ENCODE results near the gene PAPPA2. TPM values are rescaled to one million over a fixed set of nuclear protein-coding genes. Genes with fewer than 3 reads are reported as not detected.
"Not testable (repeated sequence)": the region's sequence is repeated elsewhere in the genome, so short reads cannot be mapped to it uniquely, and the experiment has no call there.

The PAPPA2 gene
- total RNA-seq, 1 experiment from 2014 or later, result not detected

DNA sequence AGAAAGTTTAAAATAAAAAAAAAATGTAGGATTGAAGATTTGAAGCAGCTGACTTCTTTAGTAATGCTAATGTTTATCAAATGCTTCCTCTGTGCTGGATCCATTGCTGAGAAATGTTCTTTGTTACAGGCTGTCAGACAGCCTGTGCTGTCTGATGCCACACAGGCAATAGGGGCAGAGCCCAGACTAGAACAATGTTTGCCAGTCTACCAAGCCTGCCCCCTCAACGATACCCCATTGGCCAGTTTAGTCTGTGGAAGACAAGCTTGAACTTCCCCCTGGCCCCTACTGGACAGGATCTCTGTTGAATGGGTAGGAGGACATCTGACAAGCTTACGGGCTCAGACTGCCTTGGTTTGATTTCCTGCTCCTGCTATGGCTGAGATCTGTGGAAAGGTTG lies 79.4 kb downstream of the PAPPA2 start:
- no peak for DNase-seq (ENCODE audit: low spot score)
- in situ Hi-C loops (cut with HindIII; ENCODE audit: low sequenced_read_pairs), result no loop called here

- in situ Hi-C loops (cut with HindIII; ENCODE audit: low sequenced_read_pairs), result no loop called here
These were observed 80.6 kb downstream of the PAPPA2 start for GRCh38 chr1:176543360-176544129.

DNA sequence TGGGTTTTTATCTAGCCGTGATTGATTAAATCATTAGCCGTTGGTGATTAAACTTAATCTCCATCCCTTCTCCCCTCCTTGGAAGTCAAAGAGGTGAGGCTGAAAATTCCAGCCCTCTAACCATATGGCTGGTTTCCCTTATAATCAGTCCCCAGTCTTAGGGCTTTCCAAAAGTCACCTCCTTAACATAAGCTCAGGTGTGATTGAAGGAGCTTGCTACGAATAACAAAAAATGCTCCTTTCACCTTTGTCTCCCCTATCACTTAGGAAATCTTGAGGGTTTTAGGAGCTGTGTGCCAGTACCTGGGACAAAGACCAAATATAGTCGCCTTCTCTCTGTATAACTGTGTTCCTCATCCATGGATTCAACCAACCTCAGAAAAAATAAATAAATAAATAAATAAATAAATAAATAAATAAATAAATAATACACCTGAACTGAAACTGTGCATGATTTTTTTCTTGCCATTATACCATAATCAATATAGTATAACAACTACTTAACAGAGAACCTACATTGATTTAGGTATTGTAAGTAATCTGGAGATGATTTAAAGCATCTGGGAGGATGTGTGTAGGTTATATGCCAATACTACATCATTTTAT lies 82.2 kb downstream of the PAPPA2 start:
- no peak for DNase-seq (ENCODE audit: low spot score)
- in situ Hi-C loops (cut with HindIII; ENCODE audit: low sequenced_read_pairs), result no loop called here

More at GRCh38 chr1:176543360-176544129, 80.6 kb downstream of the PAPPA2 start:
- DNase-seq (ENCODE audit: low spot score), result no peak

DNA sequence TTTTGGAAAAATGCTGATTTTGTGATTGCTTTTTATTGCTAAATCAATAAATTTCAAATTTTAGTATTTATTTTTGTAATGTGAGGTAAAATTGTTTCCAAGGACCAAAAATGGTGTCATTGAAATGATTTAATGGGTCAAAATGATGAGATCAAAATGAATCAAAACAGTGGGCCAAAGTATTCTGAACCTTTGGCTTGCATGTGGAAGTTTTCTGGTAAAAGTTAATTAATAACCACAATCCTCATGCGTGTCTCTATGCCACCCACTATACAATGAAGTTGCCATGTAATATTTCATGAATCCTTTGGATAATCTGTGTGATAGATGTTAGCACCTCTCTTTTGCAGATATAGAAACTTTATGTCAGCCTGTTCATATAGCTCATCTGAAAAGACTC lies 83.8 kb downstream of the PAPPA2 start:
- DNase-seq (ENCODE audit: low spot score), result no peak
- in situ Hi-C loops (cut with HindIII; ENCODE audit: low sequenced_read_pairs), result no loop called here

GRCh38 chr1:176551146-176551545 lies 88.2 kb downstream of the PAPPA2 start:
- in situ Hi-C loops (cut with HindIII; ENCODE audit: low sequenced_read_pairs), result no loop called here
- DNase-seq (ENCODE audit: low spot score), result no peak

GRCh38 chr1:176552217-176552991 lies 89.4 kb downstream of the PAPPA2 start:
- in situ Hi-C loops (cut with HindIII; ENCODE audit: low sequenced_read_pairs), result no loop called here
- no peak for DNase-seq (ENCODE audit: low spot score)

GRCh38 chr1:176552999-176553398 lies 90.0 kb downstream of the PAPPA2 start:
- DNase-seq (ENCODE audit: low spot score), result no peak
- in situ Hi-C loops (cut with HindIII; ENCODE audit: low sequenced_read_pairs), result no loop called here

GRCh38 chr1:176556288-176556687 lies 93.3 kb downstream of the PAPPA2 start:
- in situ Hi-C loops (cut with HindIII; ENCODE audit: low sequenced_read_pairs), result no loop called here
- no peak for DNase-seq (ENCODE audit: low spot score)

DNA sequence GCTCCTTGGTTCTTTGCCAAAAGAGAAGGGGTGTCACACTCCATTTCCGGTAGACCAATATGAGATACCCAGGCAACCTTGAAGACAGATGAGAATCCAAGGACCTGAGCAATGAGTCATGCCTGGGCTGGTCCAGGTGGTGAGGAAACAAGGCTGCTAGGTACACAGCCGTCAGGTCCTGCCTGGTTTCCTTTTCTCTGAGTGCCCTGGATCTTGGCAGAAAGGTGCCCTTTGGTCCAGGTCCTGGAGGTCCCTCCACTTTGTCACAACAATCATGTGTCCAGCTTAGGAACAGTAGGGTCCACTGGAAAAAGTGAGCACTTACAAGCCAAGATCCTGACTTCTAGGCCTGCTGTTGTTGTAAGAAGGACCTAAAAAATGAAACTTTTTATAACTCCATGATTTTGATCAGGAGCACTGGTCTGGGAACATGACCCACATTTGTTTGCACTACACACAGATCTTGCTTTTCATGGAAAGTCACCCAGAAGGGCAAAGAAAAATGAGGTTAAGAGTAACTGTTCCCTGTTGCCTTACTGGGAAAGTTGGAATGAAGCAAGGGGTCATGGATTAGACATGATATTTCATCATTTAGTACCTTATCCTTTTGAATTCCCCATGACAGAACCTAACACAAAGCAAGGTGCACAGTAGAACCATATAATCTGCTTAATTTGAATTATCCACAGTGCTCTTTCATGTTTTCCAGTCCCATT lies 94.7 kb downstream of the PAPPA2 start:
- in situ Hi-C loops (cut with HindIII; ENCODE audit: low sequenced_read_pairs), result no loop called here
- DNase-seq (ENCODE audit: low spot score), result no peak

GRCh38 chr1:176558561-176558960 lies 95.6 kb downstream of the PAPPA2 start:
- in situ Hi-C loops (cut with HindIII; ENCODE audit: low sequenced_read_pairs), result no loop called here
- DNase-seq (ENCODE audit: low spot score), result no peak

DNA sequence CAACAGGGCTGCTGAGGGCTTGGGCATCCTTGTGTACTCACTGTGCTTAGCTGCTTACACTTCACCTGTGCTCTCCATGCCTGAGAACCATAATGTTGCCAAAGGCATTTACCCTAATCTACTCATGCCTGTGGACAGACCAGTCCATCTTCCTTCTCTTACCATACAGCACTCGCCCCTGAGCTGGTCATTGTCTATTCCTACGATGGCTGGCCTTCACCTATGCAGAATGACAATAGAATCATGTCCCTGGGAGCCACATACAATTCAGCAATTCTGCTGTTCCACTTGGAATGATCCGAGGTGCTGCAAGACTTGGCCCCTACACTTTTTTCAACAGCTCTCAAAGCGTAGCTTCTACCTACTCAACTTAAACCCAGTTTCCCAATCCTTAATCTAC lies 96.5 kb downstream of the PAPPA2 start:
- in situ Hi-C loops (cut with HindIII; ENCODE audit: low sequenced_read_pairs), result no loop called here
- DNase-seq (ENCODE audit: low spot score), result no peak

DNA sequence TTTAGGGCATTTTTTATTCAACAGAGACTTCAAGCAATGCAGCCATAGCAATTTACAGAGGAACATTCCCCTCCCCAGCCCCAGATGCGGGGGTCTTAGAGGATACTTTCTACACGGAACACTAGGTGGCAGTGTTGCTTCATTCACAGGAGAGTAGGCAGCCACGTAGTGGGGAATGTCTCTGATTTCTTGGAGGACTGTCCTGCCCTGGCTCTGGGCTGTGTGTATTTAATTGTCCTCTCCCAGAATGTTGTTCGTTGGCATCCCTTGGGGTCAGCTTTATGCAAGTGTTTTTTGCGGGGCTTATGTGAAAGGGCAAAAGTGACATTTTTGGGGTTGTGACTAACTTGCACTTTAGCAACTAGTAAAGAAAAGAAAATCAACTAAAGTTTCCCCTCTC lies 96.9 kb downstream of the PAPPA2 start:
- DNase-seq (ENCODE audit: low spot score), result peak; percentile 77
- in situ Hi-C loops (cut with HindIII; ENCODE audit: low sequenced_read_pairs), result no loop called here

DNA sequence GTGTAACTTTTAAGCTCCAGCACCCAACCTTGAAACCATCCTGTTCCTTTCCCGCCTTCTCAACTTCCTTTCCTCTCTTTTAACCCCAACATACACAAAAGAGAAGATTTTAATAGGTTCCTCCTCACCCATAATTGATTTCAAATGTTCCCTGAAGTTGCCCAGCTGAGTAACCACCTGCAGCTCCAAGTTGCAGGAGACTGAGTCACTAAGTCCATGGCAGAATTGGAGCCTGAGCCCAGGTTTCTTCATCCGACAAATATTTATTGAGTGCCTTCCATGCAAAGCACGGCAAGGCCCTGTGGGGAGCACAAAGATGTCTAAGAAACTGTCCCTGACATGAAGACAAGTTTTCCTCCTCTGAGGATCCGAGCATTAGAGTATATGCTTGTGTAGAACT lies 97.7 kb downstream of the PAPPA2 start:
- no peak for DNase-seq (ENCODE audit: low spot score)
- in situ Hi-C loops (cut with HindIII; ENCODE audit: low sequenced_read_pairs), result no loop called here

- DNase-seq (ENCODE audit: low spot score), result not testable (repeated sequence)
These were observed 98.8 kb downstream of the PAPPA2 start for GRCh38 chr1:176561761-176562160.

DNA sequence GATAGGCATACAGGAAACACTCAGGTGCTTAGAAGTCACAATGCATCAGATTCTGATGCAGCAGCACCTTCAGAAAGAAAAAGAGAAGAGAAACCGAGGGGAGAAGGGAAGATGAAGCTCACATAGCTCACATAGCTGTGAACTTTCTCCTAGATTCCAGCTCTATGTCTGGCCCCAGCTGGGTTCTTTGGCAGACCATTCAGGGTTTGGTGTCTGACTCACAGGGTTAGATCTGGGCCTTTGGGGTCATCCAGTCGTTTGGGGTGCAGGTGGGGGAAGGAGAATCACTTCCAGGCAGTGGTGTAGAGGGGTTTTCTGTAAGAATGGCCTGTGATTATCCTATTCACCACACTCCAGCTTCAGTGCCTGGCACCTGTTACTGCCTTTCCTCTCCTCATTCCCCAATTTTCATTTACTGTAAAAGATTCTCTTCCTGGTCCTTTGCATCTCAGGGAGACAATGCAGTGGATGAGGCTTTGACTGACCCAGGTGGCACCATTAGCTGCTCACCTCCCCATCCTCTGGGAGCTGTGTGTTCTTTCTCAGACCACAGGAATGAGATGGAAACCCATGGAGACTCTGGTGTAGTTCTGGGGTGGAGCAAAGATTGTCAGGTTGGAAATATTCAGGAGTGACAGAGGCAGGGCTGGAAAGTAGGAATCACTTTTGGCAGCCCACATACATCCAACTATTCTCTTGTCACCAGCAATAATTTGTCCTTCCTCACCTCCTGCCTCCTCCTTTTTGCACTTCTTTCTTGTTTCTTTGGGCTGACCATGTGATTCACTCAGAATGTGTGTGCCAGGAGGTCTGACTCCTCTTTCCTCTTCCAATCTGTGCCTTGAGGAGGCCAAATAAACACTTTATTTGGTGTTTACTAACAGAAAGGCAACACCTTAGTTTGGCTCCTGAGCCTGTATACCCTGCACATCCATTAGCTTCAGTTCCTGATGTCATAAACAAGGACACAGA lies 103.3 kb downstream of the PAPPA2 start:
- in situ Hi-C loops (cut with HindIII; ENCODE audit: low sequenced_read_pairs), result no loop called here
- no peak for DNase-seq (ENCODE audit: low spot score)

More at GRCh38 chr1:176561761-176562160, 98.8 kb downstream of the PAPPA2 start:
- in situ Hi-C loops (cut with HindIII; ENCODE audit: low sequenced_read_pairs), result not testable (repeated sequence)

DNA sequence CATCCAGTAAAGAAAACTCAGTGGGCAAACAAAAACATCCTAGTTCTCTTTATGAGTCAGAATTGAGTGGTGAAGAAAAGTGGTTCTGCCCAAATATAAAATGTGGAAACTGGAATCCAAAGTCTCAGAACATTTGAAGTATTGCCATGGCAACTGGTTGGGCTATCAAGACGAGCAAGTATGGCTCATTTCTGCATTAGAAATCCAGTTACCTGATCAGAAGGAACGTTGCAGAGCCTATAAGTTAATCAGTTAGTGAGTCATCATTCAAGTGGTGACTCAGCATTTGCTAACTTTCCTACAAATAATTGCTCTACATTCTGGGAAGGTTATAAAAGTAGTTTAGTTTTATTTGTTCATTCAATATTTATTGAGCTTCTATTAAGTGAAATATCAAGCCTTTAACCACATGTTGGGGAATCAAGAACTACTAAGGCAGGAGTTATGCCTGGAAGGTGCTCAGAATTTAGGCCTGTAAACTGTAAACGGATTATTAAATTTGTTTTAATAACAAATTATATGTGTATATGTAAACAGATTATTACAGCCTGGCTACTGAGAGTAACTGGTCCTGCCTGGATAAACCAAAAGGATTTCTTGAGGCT lies 104.3 kb downstream of the PAPPA2 start:
- in situ Hi-C loops (cut with HindIII; ENCODE audit: low sequenced_read_pairs), result no loop called here
- no peak for DNase-seq (ENCODE audit: low spot score)

- in situ Hi-C loops (cut with HindIII; ENCODE audit: low sequenced_read_pairs), result no loop called here
- no peak for DNase-seq (ENCODE audit: low spot score)
These were observed 105.2 kb downstream of the PAPPA2 start for GRCh38 chr1:176568185-176568584.

DNA sequence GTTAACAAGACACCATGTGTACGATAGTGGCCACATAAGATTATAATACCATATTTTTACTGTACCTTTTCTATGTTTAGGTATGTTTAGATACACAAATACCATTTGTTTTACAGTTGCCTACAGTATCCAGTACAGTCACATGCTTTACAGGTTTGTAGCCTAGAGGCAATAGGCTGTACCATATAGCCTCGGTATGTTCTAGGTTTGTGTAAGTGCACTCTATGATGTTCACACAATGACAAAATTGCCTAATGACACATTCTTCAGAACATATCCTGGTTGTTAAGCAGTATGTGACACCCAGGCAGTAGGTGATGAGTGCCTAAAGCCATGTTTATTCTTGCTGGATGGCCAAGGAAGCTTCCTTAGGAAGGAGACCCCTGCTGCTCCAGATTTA lies 111.8 kb downstream of the PAPPA2 start:
- in situ Hi-C loops (cut with HindIII; ENCODE audit: low sequenced_read_pairs), result no loop called here
- no peak for DNase-seq (ENCODE audit: low spot score)

Data from G401 (cell line).